Panc1 (cell line): ENCODE results near the gene PPP4C.

Source experiments
- SIN3A ChIP-seq: IDR thresholded peaks from 2 replicates; pipeline ENCODE4 v1.6.1; 2012; ENCODE audit warnings: low read depth, mild to moderate bottlenecking, low read length, moderate library complexity, borderline replicate concordance; ENCODE audit not compliant: insufficient read depth
- TF ChIP-seq, protein P1 (sequence below): fragments of 450-650 bp; IDR thresholded peaks from 2 replicates; pipeline ENCODE4 v1.5.1; 2017; ENCODE audit warnings: mild to moderate bottlenecking

DNA sequence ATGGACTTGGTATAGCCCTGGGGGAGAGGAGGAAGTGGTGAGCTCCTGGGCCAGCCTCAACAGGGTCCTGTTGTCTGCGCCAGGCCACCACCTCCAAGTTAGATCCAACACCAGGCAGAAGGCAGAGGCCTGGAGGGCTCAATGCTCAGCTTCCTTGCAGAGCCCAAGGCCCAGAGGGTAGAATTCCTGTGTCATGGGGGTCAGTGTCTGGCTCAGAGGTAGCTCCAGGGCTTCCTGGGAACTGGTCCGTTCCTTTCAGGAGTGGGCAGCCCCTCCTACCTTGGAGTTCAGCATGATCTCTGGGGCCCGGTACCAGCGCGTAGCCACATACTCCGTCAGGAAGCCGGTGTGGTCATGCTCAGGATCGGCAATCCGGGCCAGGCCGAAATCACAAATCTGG is 42.0 kb downstream of the PPP4C start:
- TF ChIP-seq, protein P1, sequence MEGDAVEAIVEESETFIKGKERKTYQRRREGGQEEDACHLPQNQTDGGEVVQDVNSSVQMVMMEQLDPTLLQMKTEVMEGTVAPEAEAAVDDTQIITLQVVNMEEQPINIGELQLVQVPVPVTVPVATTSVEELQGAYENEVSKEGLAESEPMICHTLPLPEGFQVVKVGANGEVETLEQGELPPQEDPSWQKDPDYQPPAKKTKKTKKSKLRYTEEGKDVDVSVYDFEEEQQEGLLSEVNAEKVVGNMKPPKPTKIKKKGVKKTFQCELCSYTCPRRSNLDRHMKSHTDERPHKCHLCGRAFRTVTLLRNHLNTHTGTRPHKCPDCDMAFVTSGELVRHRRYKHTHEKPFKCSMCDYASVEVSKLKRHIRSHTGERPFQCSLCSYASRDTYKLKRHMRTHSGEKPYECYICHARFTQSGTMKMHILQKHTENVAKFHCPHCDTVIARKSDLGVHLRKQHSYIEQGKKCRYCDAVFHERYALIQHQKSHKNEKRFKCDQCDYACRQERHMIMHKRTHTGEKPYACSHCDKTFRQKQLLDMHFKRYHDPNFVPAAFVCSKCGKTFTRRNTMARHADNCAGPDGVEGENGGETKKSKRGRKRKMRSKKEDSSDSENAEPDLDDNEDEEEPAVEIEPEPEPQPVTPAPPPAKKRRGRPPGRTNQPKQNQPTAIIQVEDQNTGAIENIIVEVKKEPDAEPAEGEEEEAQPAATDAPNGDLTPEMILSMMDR, result no peak
- TF ChIP-seq SIN3A, result no peak
